GM06990 (cell line): ENCODE data around the gene PRKCE.

Source experiments
- DNase-seq: peaks from one replicate; pipeline ENCODE4 v3.0.0-alpha.2; 2011; ENCODE audit not compliant: insufficient read length; ENCODE audit errors: extremely low read depth
- H3K27me3 ChIP-seq: replicated peaks from 2 replicates; pipeline ENCODE4 v1.6.0; 2011; ENCODE audit warnings: low read length; ENCODE audit not compliant: control insufficient read depth, insufficient read depth
- H3K36me3 ChIP-seq: 2 replicates; pipeline ENCODE4 v1.5.1; 2011; ENCODE audit warnings: low read length; ENCODE audit not compliant: control insufficient read depth, insufficient read depth
- H3K4me3 ChIP-seq: replicated peaks from 2 replicates; pipeline ENCODE4 v1.5.1; 2011; ENCODE audit warnings: low read depth, mild to moderate bottlenecking, control low read depth, low read length
- TF ChIP-seq, protein P1 (sequence below): IDR thresholded peaks from 2 replicates; pipeline ENCODE4 v1.5.1; 2011; ENCODE audit warnings: low read length, control low read depth, mild to moderate bottlenecking, inconsistent platforms; ENCODE audit not compliant: insufficient read depth, poor library complexity, severe bottlenecking

PRKCE gene

DNA sequence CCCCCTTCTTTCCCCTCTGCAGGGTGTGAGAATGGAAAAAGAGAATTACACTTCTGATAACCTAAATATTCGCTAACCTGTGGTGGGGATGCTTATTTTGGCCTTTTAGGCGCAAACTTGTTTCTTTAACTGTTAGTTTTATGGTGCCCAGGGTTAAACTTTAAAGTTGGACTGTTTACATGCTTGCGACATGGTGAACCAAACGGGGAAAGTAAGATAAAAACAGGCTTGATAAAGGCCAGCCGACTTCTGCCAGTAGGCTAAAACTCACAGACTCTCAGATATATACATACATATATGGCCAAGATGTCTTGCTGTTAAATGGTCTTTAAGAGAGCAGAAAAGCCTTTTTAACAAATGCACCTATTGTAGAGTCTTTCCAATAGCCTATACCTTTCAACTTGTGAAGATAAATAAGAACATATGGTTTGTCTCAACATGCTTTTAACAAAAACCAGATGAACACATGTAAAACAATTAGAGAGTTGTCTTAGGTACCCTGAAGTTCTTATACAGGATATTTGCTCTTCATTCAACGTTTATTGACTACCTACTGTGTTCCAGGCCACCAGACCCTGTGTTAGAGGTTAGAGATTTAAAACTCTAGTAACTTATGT lies 29.0 kb downstream of the PRKCE start:
- Histone ChIP-seq H3K4me3 (no peak overlapping the region), H3K36me3 (no peaks in the 10 kb centered on the region), H3K27me3 (no peaks in the 10 kb centered on the region; the same call in 1 of the 2 replicates)
- no peak for DNase-seq
- TF ChIP-seq, protein P1, sequence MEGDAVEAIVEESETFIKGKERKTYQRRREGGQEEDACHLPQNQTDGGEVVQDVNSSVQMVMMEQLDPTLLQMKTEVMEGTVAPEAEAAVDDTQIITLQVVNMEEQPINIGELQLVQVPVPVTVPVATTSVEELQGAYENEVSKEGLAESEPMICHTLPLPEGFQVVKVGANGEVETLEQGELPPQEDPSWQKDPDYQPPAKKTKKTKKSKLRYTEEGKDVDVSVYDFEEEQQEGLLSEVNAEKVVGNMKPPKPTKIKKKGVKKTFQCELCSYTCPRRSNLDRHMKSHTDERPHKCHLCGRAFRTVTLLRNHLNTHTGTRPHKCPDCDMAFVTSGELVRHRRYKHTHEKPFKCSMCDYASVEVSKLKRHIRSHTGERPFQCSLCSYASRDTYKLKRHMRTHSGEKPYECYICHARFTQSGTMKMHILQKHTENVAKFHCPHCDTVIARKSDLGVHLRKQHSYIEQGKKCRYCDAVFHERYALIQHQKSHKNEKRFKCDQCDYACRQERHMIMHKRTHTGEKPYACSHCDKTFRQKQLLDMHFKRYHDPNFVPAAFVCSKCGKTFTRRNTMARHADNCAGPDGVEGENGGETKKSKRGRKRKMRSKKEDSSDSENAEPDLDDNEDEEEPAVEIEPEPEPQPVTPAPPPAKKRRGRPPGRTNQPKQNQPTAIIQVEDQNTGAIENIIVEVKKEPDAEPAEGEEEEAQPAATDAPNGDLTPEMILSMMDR: no peak

DNA sequence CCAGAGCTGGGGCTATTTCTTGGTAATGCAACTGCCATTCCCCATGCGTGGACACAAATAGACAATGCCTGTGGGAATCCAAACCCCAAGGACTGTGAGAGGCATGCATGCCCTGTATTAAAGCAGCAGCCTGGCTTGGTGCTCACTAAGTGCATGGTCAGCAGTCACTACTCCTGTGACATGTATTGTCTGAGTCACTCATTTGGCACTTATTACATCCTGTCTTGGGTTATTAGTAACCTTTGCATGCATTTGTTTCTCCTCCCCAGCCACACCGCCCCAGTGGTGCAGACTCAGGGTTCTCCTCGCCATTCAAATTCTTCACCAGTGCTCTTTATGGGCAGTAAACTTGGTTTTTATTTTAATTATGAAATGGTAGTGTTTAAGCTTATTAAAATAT lies 30.2 kb downstream of the PRKCE start:
- Histone ChIP-seq H3K4me3 (no peak overlapping the region), H3K36me3 (no peaks in the 10 kb centered on the region), H3K27me3 (no peaks in the 10 kb centered on the region)
- TF ChIP-seq, protein P1: no peak
- DNase-seq: no peak

DNA sequence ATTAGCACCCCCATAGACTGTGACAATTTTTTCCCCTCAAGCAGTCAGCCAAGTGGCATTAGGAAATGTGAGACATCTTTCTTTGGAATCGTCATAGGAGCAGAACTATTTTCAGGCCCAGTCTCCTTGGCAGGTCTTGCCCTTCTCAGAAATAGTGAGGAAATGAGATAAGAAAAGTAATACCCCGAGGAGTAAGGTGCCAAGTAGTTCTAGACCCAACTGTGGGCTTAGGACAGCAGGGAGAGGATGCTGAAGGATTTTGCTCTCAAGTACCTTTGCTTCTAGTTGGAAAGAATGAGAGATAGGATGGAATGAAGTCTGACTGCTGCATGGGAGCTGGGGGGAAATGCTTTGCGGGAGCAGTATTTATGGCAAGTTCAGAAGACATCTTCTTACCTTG lies 31.8 kb downstream of the PRKCE start:
- no peak for DNase-seq
- Histone ChIP-seq H3K36me3 (no peaks in the 10 kb centered on the region), H3K4me3 (no peak overlapping the region), H3K27me3 (no peaks in the 10 kb centered on the region)
- TF ChIP-seq, protein P1: no peak

DNA sequence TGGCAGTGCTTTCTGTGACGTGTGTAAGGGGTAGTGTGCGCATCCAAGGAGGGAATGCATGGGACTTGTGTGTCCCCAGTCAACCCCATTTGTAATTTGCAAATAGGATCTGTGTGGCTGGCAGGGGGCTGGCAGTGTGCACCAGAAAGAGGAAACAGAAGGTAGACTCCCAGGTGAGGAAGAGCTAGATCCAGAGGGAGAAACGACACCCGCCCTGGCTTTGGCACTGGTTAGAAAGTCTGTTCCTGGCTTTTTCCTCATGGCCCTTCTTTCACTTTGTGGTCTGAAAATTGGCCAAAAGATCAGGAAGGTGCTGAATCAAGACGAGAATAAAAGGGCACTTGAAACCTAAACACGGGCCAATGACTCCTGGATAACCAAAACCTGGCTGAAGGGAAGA lies 33.3 kb downstream of the PRKCE start:
- TF ChIP-seq, protein P1: no peak
- no peak for DNase-seq
- Histone ChIP-seq H3K36me3 (no peaks in the 10 kb centered on the region), H3K27me3 (no peaks in the 10 kb centered on the region), H3K4me3 (no peak overlapping the region)

DNA sequence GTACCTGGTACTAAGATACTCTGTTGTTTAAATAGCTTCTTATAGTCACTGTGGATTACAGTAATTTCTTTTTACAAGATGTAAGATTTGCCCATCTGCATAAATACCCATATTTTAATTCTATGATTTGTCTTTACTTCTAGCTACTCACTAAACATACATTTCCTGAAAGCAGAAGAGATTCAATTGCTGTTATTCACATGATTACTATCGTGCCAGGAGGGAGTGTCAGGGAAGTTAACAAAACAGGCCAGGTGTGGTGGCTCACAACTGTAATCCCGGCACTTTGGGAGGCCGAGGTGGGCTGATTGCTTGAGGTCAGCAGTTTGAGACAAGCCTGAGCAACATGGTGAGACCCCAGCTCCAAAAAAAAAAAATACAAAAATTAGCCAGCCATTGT lies 33.8 kb downstream of the PRKCE start:
- no peak for DNase-seq
- Histone ChIP-seq H3K27me3 (no peaks in the 10 kb centered on the region), H3K4me3 (no peak overlapping the region), H3K36me3 (no peaks in the 10 kb centered on the region)
- TF ChIP-seq, protein P1: no peak

DNA sequence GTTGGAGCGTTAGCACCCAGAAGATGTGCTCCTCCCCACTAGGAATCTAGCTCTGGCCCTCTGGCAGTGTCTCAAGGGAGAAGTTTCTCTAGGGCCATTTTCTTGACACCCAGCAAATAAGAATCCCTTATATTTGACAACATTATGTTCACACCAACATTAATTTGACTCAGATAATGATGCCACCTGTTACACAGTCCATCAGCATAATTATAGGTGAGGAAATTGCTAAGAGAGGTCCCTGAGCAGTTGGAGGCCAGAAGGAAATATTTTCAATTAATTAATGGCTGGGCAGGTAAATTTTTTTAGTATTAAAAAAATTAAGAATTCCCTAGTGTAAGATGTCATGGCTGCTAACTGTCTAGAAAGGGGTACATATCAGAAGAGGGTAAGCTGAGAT lies 36.5 kb downstream of the PRKCE start:
- Histone ChIP-seq H3K27me3 (no peaks in the 10 kb centered on the region), H3K36me3 (no peaks in the 10 kb centered on the region), H3K4me3 (no peak overlapping the region)
- TF ChIP-seq, protein P1: no peak
- no peak for DNase-seq
